Endothelial cell (in vitro differentiated cells): ENCODE measurements around the gene PIGS. TPM values are rescaled to one million over a fixed set of nuclear protein-coding genes. Genes with fewer than 3 reads are reported as not detected.

Experiments
- DNase-seq: peaks from one replicate; pipeline ENCODE4 v3.0.0; 2021; ENCODE audit warnings: low spot score
- H3K27ac Mint-ChIP-seq: one replicate; pipeline ENCODE4 v1.8.0; 2021; ENCODE audit warnings: mixed read lengths, inconsistent platforms; ENCODE audit not compliant: unreplicated experiment
- H3K27me3 Mint-ChIP-seq: one replicate; pipeline ENCODE4 v1.8.0; 2021; ENCODE audit warnings: mild to moderate bottlenecking, moderate library complexity, mixed read lengths, inconsistent platforms; ENCODE audit not compliant: unreplicated experiment
- H3K36me3 Mint-ChIP-seq: one replicate; pipeline ENCODE4 v1.8.0; 2021; ENCODE audit warnings: mild to moderate bottlenecking, low read depth, mixed read lengths, inconsistent platforms; ENCODE audit not compliant: unreplicated experiment
- H3K4me1 Mint-ChIP-seq: one replicate; pipeline ENCODE4 v1.8.0; 2021; ENCODE audit warnings: mild to moderate bottlenecking, mixed read lengths, inconsistent platforms; ENCODE audit not compliant: unreplicated experiment
- H3K4me3 Mint-ChIP-seq: one replicate; pipeline ENCODE4 v1.8.0; 2021; ENCODE audit warnings: mild to moderate bottlenecking, mixed read lengths, inconsistent platforms; ENCODE audit not compliant: unreplicated experiment
- H3K9me3 Mint-ChIP-seq: one replicate; pipeline ENCODE4 v1.8.0; 2021; ENCODE audit warnings: mixed read lengths, inconsistent platforms; ENCODE audit not compliant: unreplicated experiment
- total RNA-seq: library from RNA; stranded (reverse); fragmentation: NEBNext Ultra II Directional; extraction: Animal tissue kit (Norgen Biotek cat#: 25700); gene quantifications from one replicate; pipeline ENCODE4 v1.2.1, GENCODE V29; 2021; ENCODE audit not compliant: unreplicated experiment
- TF ChIP-seq, protein P1 (sequence below): fragments of 200-600 bp; sonication (generic); IDR thresholded peaks from one replicate; pipeline ENCODE4 v1.5.0; 2021; ENCODE audit warnings: antibody characterized with exemption; ENCODE audit not compliant: unreplicated experiment

The PIGS gene
- total RNA-seq, 1 donor from 2014 or later, result 53.6 TPM

DNA sequence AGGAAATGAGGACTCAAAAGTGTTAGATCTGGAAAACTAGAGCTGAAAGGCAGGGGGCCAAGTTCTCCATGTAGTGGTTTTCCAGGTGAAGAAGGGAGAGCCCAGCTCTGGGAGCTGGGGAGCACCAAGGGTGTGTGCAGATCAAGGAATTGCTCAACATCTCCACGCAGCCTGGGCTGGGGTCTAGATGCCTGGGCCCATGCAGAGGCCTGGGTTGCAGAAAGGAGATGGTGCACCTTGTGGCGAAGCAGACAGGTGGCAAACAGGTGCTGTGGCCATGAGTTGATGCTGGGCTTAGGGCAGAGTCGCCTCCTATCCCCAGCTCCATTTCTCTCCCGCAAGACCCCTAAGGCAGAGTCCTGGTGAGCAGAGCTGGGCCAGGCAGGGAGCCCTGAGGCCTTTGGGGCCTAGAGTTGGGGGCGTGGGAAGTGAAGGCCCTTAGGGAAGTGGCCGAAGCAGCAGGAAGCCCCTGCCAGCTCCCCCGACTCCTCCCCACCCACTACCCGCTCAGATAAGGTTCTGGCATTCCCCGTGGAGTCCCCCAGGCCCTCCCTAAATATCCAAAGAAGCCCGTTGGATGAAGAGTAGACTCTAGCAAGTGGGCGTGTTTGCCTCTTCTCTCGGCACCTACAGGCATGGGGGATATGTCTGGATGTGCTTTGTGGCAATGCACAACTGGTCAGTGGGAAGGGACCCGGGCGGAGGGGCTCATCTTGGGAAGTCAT is 64.4 kb downstream of the PIGS start:
- H3K9me3 Mint-ChIP-seq, result no peaks in the 10 kb centered on the region
- H3K27ac Mint-ChIP-seq, result no peak overlapping the region
- H3K27me3 Mint-ChIP-seq, result peaks cover 16% of the 10 kb centered on the region
- H3K36me3 Mint-ChIP-seq, result peaks cover 3% of the 10 kb centered on the region
- H3K4me3 Mint-ChIP-seq, result no peak overlapping the region
- TF ChIP-seq, protein P1, sequence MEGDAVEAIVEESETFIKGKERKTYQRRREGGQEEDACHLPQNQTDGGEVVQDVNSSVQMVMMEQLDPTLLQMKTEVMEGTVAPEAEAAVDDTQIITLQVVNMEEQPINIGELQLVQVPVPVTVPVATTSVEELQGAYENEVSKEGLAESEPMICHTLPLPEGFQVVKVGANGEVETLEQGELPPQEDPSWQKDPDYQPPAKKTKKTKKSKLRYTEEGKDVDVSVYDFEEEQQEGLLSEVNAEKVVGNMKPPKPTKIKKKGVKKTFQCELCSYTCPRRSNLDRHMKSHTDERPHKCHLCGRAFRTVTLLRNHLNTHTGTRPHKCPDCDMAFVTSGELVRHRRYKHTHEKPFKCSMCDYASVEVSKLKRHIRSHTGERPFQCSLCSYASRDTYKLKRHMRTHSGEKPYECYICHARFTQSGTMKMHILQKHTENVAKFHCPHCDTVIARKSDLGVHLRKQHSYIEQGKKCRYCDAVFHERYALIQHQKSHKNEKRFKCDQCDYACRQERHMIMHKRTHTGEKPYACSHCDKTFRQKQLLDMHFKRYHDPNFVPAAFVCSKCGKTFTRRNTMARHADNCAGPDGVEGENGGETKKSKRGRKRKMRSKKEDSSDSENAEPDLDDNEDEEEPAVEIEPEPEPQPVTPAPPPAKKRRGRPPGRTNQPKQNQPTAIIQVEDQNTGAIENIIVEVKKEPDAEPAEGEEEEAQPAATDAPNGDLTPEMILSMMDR, result no peak
- no peak for DNase-seq
- H3K4me1 Mint-ChIP-seq, result no peaks in the 10 kb centered on the region

DNA sequence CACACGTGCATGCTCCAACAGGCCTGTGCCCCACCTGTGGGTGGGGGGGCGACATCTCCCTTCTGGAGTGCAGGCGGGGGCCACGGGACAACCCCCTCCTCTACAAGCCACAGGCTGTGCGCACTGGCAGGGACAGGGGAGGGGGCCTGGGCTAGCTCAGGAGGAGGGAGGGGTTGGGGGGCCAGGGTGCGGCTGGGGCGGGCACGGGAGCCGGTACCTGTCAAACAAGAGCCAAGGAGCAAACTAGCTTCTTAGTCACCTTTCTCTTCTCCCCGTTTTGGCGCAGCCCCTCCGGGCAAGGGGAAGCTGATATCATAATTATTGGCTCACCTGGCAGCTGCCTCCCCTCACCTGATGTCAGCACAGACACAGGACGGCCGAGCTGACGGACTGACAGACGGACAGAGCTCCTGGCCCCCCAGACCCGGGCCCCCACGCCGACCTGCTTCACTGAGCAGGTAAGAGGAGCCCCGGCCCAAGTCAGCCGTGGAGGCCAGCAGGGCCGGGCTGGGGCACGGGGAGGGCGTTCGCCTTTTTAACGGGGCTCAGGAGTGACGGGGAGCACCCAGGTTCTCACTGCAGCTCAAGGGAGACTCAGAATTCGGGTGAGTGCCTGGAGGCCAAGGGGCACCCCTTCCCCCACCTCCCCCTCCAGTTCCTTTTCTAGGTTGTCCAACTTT is 65.2 kb downstream of the PIGS start, which contains the start of gene FOXN1:
TSS of gene FOXN1 (plus strand) at position 363 of the 680 bp plus-strand sequence. CDS start 17,622 bp downstream, outside the sequence.
- no peak for DNase-seq
- Mint-ChIP-seq H3K4me3 (no peak within 1 kb of the TSS), H3K36me3 (peaks cover 3% of the 10 kb centered on the region), H3K27me3 (peaks cover 18% of the 10 kb centered on the region), H3K27ac (no peak within 1 kb of the TSS), H3K4me1 (no peaks in the 10 kb centered on the region), H3K9me3 (no peaks in the 10 kb centered on the region)
- TF ChIP-seq, protein P1, result no peak

DNA sequence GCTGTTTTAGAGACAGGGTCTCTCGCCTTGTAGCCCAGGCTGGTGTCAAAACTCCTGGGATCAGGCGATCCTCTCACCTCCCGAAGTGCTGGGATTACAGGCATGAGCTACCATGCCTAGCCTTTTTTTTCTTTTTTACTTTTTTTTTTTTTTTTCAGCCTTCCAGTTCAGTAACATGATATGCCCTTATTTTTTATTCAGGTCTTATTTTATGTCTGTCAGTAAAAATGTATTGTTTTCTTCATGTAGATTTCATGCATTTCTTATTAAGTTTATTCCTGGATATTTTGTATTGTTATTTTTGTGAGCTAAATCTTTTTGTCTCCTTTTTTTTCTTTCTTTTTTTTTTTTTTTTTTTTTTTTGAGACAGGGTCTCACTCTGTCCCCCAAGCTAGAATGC is 67.9 kb downstream of the PIGS start:
- Mint-ChIP-seq H3K36me3 (peaks cover 3% of the 10 kb centered on the region), H3K9me3 (no peaks in the 10 kb centered on the region), H3K4me3 (no peak overlapping the region), H3K27me3 (peaks cover 9% of the 10 kb centered on the region), H3K27ac (no peak overlapping the region), H3K4me1 (peaks cover 6% of the 10 kb centered on the region)
- no peak for DNase-seq
- TF ChIP-seq, protein P1, result no peak

Other genes starting within 250 kb of the PIGS start
- gene IFT20, start 236.1 kb downstream of the PIGS start, total RNA-seq, result 47.2 TPM
- 104 TPM for gene TNFAIP1, start 235.8 kb downstream of the PIGS start, total RNA-seq
- 57.2 TPM for gene POLDIP2, start 214.0 kb downstream of the PIGS start, total RNA-seq
- not detected for gene SEBOX, start 206.3 kb downstream of the PIGS start, total RNA-seq
- gene VTN, start 201.2 kb downstream of the PIGS start, total RNA-seq, result not detected
- gene SARM1, start 199.8 kb downstream of the PIGS start, total RNA-seq, result 5.8 TPM
- gene SLC46A1, start 165.3 kb downstream of the PIGS start, total RNA-seq, result 5.3 TPM
- not detected for gene SLC13A2, start 97.9 kb downstream of the PIGS start, total RNA-seq
- gene FOXN1, start 65.2 kb downstream of the PIGS start, total RNA-seq, result not detected
- gene UNC119, start 18.9 kb downstream of the PIGS start, total RNA-seq, result 47.2 TPM
- 18.3 TPM for gene ALDOC, start 5.4 kb upstream of the PIGS start, total RNA-seq
- 28.5 TPM for gene SPAG5, start 27.5 kb upstream of the PIGS start, total RNA-seq
- gene RSKR, start 42.7 kb upstream of the PIGS start, total RNA-seq, result 25.1 TPM
- gene BLTP2, start 73.6 kb upstream of the PIGS start, total RNA-seq, result 203 TPM
- 52.8 TPM for gene SDF2, start 90.4 kb upstream of the PIGS start, total RNA-seq
- gene SUPT6H, start 90.7 kb upstream of the PIGS start, total RNA-seq, result 87.4 TPM
- gene PROCA1, start 140.4 kb upstream of the PIGS start, total RNA-seq, result 12.0 TPM
- gene RAB34, start 146.3 kb upstream of the PIGS start, total RNA-seq, result 72.0 TPM
- 1,525 TPM for gene RPL23A, start 148.5 kb upstream of the PIGS start, total RNA-seq
- gene TLCD1, start 154.7 kb upstream of the PIGS start, total RNA-seq, result 2.4 TPM
- 6.7 TPM for gene NEK8, start 157.3 kb upstream of the PIGS start, total RNA-seq
- 166 TPM for gene TRAF4, start 172.5 kb upstream of the PIGS start, total RNA-seq